ACC112 (cell line): ENCODE results near the gene NUDT8.

Experiments
- H2AFZ ChIP-seq: fragments of 200-600 bp; sonication (generic); one replicate; pipeline ENCODE4 v1.6.0; 2017; ENCODE audit warnings: antibody characterized with exemption, low read length; ENCODE audit not compliant: unreplicated experiment
- H3K27ac ChIP-seq: fragments of 200-600 bp; sonication (generic); 2 replicates; pipeline ENCODE4 v1.5.1; 2014; ENCODE audit warnings: low read depth, mild to moderate bottlenecking, antibody characterized with exemption, low read length, moderate library complexity
- H3K27me3 ChIP-seq: fragments of 200-600 bp; sonication (generic); 2 replicates; pipeline ENCODE4 v1.6.1; 2014; ENCODE audit warnings: mild to moderate bottlenecking, antibody characterized with exemption, low read length, moderate library complexity, mixed read lengths; ENCODE audit not compliant: insufficient read depth
- H3K36me3 ChIP-seq: fragments of 200-600 bp; sonication (generic); 2 replicates; pipeline ENCODE4 v1.6.1; 2016; ENCODE audit warnings: mild to moderate bottlenecking, antibody characterized with exemption, low read length, moderate library complexity, mixed read lengths; ENCODE audit not compliant: insufficient read depth
- H3K4me1 ChIP-seq: fragments of 200-600 bp; sonication (generic); one replicate; pipeline ENCODE4 v1.6.1; 2016; ENCODE audit warnings: low read length, mixed read lengths; ENCODE audit not compliant: insufficient read depth, unreplicated experiment, control insufficient read depth
- H3K4me3 ChIP-seq: fragments of 200-600 bp; sonication (generic); 2 replicates; pipeline ENCODE4 v1.5.1; 2014; ENCODE audit warnings: mild to moderate bottlenecking, low read depth, low read length
- H3K79me2 ChIP-seq: fragments of 200-600 bp; sonication (generic); one replicate; pipeline ENCODE4 v1.6.0; 2016; ENCODE audit warnings: low read length; ENCODE audit not compliant: control insufficient read depth, unreplicated experiment, insufficient read depth

NUDT8 gene

GRCh38 chr11:67614730-67615714, 14.7 kb downstream of the NUDT8 start:
- no peak overlapping the region for H2AFZ ChIP-seq
- no peak overlapping the region for H3K4me3 ChIP-seq
- peaks cover 23% of the 10 kb centered on the region; the same call in 1 of the 2 replicates for H3K27me3 ChIP-seq
- H3K79me2 ChIP-seq: no peaks in the 10 kb centered on the region
- H3K4me1 ChIP-seq: no peaks in the 10 kb centered on the region
- H3K36me3 ChIP-seq: no peaks in the 10 kb centered on the region; the same call in 1 of the 2 replicates
- H3K27ac ChIP-seq: no peak overlapping the region

DNA sequence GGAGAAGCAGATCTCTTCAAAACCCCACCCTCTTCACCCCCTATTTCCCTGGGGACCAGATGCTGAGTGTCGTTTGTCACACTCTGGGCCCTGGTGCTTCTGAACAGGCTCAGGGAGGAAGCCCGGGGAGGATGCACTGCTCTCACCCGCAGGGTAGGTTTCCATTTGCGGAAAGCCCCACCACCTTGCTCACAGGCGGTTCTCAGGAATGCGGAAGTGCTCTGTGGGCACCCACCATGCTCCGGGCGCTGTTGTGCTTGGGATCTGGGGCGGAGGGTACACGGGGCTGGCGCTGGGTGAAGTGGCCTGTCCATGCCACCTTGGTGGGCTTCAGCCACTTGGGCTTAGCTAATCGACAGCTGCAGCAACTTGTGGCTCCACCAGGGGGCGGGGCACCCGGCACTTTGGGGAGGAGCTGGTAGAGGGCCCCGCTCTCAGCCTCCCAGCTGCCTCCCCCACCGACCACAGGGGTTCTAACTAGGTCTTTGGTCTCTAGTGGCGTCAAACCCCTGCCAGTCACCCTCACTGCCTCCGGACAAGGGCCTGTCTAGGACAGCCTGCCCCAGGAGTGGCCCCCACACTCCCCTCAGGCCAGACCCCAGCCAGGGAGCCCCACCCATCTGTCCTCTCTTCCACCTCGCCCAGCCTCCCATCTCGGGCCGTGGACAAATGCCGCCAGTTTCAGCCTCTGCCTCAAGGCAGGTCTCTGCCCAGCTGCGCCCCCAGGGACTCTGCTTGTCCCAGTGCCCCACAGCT, 15.6 kb downstream of the NUDT8 start:
- peaks cover 4% of the 10 kb centered on the region; the same call in 1 of the 2 replicates for H3K36me3 ChIP-seq
- H3K27me3 ChIP-seq: peaks cover 23% of the 10 kb centered on the region; the same call in 1 of the 2 replicates
- no peak overlapping the region for H3K27ac ChIP-seq
- no peak overlapping the region for H3K4me3 ChIP-seq
- H3K79me2 ChIP-seq: no peaks in the 10 kb centered on the region
- no peak overlapping the region for H2AFZ ChIP-seq
- H3K4me1 ChIP-seq: no peaks in the 10 kb centered on the region

GRCh38 chr11:67613313-67613959, 16.3 kb downstream of the NUDT8 start:
- H3K36me3 ChIP-seq: peaks cover 8% of the 10 kb centered on the region; the same call in 1 of the 2 replicates
- H2AFZ ChIP-seq: no peak overlapping the region
- H3K4me3 ChIP-seq: no peak overlapping the region
- no peaks in the 10 kb centered on the region for H3K4me1 ChIP-seq
- no peak overlapping the region for H3K27ac ChIP-seq
- peaks cover 23% of the 10 kb centered on the region; the same call in 1 of the 2 replicates for H3K27me3 ChIP-seq
- no peaks in the 10 kb centered on the region for H3K79me2 ChIP-seq

DNA sequence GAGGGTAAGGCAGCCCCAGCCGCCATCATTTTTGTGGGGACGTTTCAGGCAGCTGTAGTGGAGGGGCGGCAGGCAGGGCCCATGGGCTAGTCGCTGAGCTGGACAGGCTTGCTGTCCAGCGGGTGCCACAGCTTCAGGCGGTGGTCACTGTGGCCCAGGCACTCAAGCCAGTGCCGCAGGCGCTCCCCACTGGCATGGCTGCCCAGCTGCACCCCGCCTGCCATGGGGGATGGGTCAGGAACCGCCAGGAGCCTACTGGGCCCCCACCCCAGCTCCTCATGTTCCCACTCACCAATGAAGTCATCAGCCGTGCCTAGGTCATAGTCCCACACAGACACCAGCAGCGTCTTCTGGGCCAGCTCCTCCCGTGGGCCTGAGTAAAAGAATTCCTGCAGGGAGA, 17.0 kb downstream of the NUDT8 start:
- H3K27ac ChIP-seq: no peak overlapping the region
- no peak overlapping the region for H2AFZ ChIP-seq
- H3K4me1 ChIP-seq: peaks cover 5% of the 10 kb centered on the region
- peaks cover 8% of the 10 kb centered on the region; the same call in 1 of the 2 replicates for H3K36me3 ChIP-seq
- peaks cover 6% of the 10 kb centered on the region for H3K79me2 ChIP-seq
- peaks cover 19% of the 10 kb centered on the region; the same call in 1 of the 2 replicates for H3K27me3 ChIP-seq
- no peak overlapping the region for H3K4me3 ChIP-seq

- H3K27ac ChIP-seq: no peak overlapping the region
- no peak overlapping the region for H3K4me3 ChIP-seq
- peaks cover 14% of the 10 kb centered on the region for H3K79me2 ChIP-seq
- H3K4me1 ChIP-seq: peaks cover 8% of the 10 kb centered on the region
- H3K36me3 ChIP-seq: peaks cover 8% of the 10 kb centered on the region; the same call in 1 of the 2 replicates
- H2AFZ ChIP-seq: no peak overlapping the region
- H3K27me3 ChIP-seq: peaks cover 14% of the 10 kb centered on the region; the same call in 1 of the 2 replicates
Observed at GRCh38 chr11:67611704-67612587, 17.8 kb downstream of the NUDT8 start.

DNA sequence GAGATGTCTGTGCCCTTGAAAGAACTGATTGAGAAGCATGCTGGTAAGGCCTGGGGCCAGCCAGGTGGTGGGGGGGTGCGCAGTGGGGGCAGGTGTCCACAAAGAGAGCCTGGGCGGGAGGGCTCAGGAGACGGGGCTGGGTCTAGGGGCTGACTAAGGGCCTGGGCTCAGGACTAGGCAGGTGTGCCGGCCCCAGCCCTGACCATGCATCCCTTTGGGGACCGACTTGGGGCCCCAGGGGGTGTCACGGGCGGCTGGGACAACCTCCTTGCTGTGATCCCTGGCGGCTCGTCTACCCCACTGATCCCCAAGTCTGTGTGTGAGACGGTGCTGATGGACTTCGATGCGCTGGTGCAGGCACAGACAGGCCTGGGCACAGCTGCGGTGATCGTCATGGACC, 18.6 kb downstream of the NUDT8 start:
- peaks cover 8% of the 10 kb centered on the region for H3K4me1 ChIP-seq
- no peak overlapping the region for H2AFZ ChIP-seq
- peaks cover 16% of the 10 kb centered on the region for H3K79me2 ChIP-seq
- H3K27me3 ChIP-seq: peaks cover 6% of the 10 kb centered on the region; the same call in 1 of the 2 replicates
- no peak overlapping the region for H3K27ac ChIP-seq
- H3K4me3 ChIP-seq: no peak overlapping the region
- peaks cover 8% of the 10 kb centered on the region; the same call in 1 of the 2 replicates for H3K36me3 ChIP-seq

GRCh38 chr11:67610302-67610868, 19.4 kb downstream of the NUDT8 start:
- H2AFZ ChIP-seq: no peak overlapping the region
- peaks cover 8% of the 10 kb centered on the region for H3K4me1 ChIP-seq
- H3K79me2 ChIP-seq: peaks cover 16% of the 10 kb centered on the region
- peaks cover 8% of the 10 kb centered on the region; the same call in 1 of the 2 replicates for H3K36me3 ChIP-seq
- H3K4me3 ChIP-seq: no peak overlapping the region
- H3K27me3 ChIP-seq: no peaks in the 10 kb centered on the region
- no peak overlapping the region for H3K27ac ChIP-seq

- peaks cover 16% of the 10 kb centered on the region for H3K79me2 ChIP-seq
- H2AFZ ChIP-seq: no peak overlapping the region
- H3K36me3 ChIP-seq: peaks cover 8% of the 10 kb centered on the region; the same call in 1 of the 2 replicates
- H3K27ac ChIP-seq: no peak overlapping the region
- no peaks in the 10 kb centered on the region for H3K27me3 ChIP-seq
- no peak overlapping the region for H3K4me3 ChIP-seq
- H3K4me1 ChIP-seq: peaks cover 8% of the 10 kb centered on the region
Observed at GRCh38 chr11:67609316-67609715, 20.4 kb downstream of the NUDT8 start.

- H3K79me2 ChIP-seq: peaks cover 16% of the 10 kb centered on the region
- no peaks in the 10 kb centered on the region for H3K27me3 ChIP-seq
- H3K36me3 ChIP-seq: peaks cover 8% of the 10 kb centered on the region; the same call in 1 of the 2 replicates
- H2AFZ ChIP-seq: no peak overlapping the region
- no peak overlapping the region for H3K27ac ChIP-seq
- H3K4me1 ChIP-seq: peaks cover 8% of the 10 kb centered on the region
- H3K4me3 ChIP-seq: no peak overlapping the region; the same call in 1 of the 2 replicates
Observed at GRCh38 chr11:67608486-67608885, 21.3 kb downstream of the NUDT8 start.
